Activated naive CD8-positive, alpha-beta T cell treated with anti-CD3 and anti-CD28 coated beads, Interleukin-2, amount 50 U/mL, for 24 hours (primary cell): Measurements from ENCODE around the gene ZNF283.
"Not testable (repeated sequence)": the region's sequence is repeated elsewhere in the genome, so short reads cannot be mapped to it uniquely, and the experiment has no call there.

Source experiments
- ATAC-seq: fragments of 150-1000 bp; cut with Tn5 transposase; one replicate; pipeline ENCODE4 v1.10.0; 2021
- DNase-seq: peaks from one replicate; pipeline ENCODE4 v3.0.0; 2021
- H3K27ac Mint-ChIP-seq: one replicate; pipeline ENCODE4 v1.8.0; 2021; ENCODE audit warnings: mild to moderate bottlenecking, mixed read lengths
- H3K27me3 Mint-ChIP-seq: one replicate; pipeline ENCODE4 v1.8.0; 2021; ENCODE audit warnings: mixed read lengths
- H3K36me3 Mint-ChIP-seq: one replicate; pipeline ENCODE4 v1.8.0; 2021; ENCODE audit warnings: low read depth, mixed read lengths
- H3K4me1 Mint-ChIP-seq: one replicate; pipeline ENCODE4 v1.8.0; 2021; ENCODE audit warnings: mixed read lengths
- H3K4me3 Mint-ChIP-seq: one replicate; pipeline ENCODE4 v1.8.0; 2021; ENCODE audit warnings: mild to moderate bottlenecking, moderate library complexity, mixed read lengths
- H3K9me3 Mint-ChIP-seq: one replicate; pipeline ENCODE4 v1.8.0; 2021; ENCODE audit warnings: mixed read lengths

Gene ZNF283

DNA sequence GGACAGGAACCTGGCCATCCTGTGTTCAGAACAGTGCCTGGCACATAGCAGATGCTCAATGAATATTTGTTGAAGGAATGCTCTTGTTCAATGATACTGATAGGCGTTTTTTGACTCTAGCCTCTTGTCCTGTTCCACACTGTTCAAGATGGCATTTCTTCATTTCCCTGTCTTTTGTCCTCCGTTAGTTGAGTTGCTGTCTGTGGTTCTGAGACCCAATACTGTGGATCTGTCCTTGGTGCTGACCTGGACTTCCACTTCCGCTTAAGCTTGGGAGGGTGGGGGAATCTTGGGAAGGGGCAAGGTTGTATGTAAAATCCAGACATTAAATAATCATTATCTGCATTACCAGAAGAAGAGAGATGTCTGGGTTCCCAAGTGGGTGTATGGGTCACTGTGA, 38.1 kb upstream of the ZNF283 start:
- ATAC-seq = no peak
- Mint-ChIP-seq H3K27me3 (peaks cover 13% of the 10 kb centered on the region), H3K4me1 (peaks cover 12% of the 10 kb centered on the region), H3K27ac (no peak overlapping the region), H3K4me3 (no peak overlapping the region), H3K9me3 (no peaks in the 10 kb centered on the region), H3K36me3 (no peaks in the 10 kb centered on the region)
- no peak for DNase-seq

DNA sequence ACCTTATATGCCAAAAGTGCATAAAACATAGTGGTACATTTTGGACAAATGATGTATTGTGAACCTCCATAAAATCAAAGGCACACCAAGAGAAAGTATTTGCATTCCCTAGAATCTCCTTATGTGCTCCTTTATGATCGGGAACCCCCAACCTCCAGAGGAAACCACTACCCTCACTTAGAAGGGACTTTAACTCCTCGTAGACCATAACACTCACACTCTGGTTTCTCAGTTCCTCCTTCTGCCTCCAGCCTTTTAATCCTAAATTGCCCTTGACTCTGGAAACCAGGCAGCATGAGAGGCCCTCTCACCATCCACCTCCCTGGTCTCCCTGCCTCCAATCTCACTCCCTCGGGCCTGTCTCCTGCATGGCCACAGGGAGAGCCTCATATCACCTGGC, 36.5 kb upstream of the ZNF283 start:
- no peak overlapping the region for H3K4me3 Mint-ChIP-seq
- no peak overlapping the region for H3K27ac Mint-ChIP-seq
- DNase-seq = no peak
- no peak for ATAC-seq
- no peaks in the 10 kb centered on the region for H3K9me3 Mint-ChIP-seq
- H3K36me3 Mint-ChIP-seq = no peaks in the 10 kb centered on the region
- no peaks in the 10 kb centered on the region for H3K4me1 Mint-ChIP-seq
- H3K27me3 Mint-ChIP-seq = peaks cover 15% of the 10 kb centered on the region

DNA sequence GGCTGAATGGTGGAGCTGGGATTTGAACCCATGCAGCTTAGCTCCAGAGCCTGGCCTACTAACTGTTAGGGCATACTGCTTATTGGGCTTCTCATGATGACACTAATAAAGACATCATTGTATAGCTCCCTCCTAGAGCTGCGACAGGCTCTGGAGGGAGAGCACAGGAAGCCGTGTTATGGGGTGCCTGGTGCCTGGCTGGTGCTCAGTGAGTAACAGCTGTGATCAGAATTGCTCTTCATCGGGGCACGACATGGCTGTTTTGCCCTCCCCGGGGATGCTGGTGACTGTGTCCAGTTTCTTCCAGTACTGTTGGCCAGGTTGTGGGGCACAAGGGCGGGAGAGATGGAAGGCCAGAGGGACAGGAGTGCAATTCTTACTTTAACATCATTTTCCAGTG, 30.0 kb upstream of the ZNF283 start:
- H3K27me3 Mint-ChIP-seq = peaks cover 29% of the 10 kb centered on the region
- H3K36me3 Mint-ChIP-seq = no peaks in the 10 kb centered on the region
- peaks cover 6% of the 10 kb centered on the region for H3K4me1 Mint-ChIP-seq
- H3K9me3 Mint-ChIP-seq = peaks cover 3% of the 10 kb centered on the region
- ATAC-seq = no peak
- no peak overlapping the region for H3K27ac Mint-ChIP-seq
- no peak for DNase-seq
- H3K4me3 Mint-ChIP-seq = no peak overlapping the region

DNA sequence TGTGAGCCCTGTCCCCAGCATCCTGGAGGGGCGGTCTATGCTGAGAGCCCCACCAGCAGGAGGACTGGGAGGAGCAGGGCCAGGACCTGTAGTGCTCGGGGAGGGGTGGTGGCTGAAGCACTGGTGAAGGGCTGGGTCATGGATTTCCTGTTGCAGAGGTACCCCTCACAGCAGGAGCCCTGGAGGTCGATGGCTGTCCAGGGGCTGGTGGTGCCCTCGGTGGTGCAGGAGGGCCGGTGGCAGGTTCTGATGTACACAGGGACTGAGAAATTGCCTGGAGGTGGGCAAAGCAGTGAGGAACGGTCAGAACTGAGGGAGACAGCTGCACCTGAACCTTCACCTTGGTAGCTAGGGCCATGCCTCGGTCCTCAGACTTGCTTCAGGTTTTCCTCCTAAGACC, 29.6 kb upstream of the ZNF283 start:
- Mint-ChIP-seq H3K36me3 (no peaks in the 10 kb centered on the region), H3K27ac (no peak overlapping the region), H3K9me3 (peaks cover 3% of the 10 kb centered on the region), H3K27me3 (peaks cover 26% of the 10 kb centered on the region), H3K4me1 (peaks cover 6% of the 10 kb centered on the region), H3K4me3 (peak overlapping the region; percentile 25)
- DNase-seq = no peak
- no peak for ATAC-seq

DNA sequence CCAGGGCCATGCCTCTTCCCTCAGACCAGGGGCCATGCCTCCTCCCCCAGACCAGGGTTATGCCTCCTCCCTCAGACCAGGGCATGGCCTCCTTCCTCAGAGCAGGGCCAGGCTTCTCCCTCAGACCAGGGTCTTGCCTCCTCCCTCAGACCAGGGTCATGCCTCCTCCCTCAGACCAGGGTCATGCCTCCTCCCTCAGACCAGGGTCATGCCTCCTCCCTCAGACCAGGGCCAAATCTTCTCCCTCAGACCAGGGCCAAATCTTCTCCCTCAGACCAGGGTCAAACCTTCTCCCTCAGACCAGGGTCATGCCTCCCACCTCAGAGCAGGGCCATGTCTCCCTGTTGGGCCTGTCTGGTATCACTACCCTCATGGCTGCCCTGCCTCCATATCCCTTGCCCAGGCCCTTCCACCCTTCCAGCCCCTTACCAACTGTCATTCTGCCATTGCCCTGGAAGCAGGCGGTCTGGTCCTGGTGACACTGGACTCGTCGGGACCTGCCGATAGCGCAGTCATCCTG, 29.0 kb upstream of the ZNF283 start:
- no peaks in the 10 kb centered on the region for H3K36me3 Mint-ChIP-seq
- peak overlapping the region; percentile 76 for H3K4me3 Mint-ChIP-seq
- DNase-seq = no peak
- H3K4me1 Mint-ChIP-seq = peaks cover 6% of the 10 kb centered on the region
- H3K9me3 Mint-ChIP-seq = peaks cover 3% of the 10 kb centered on the region
- peak; percentile 3 for ATAC-seq
- no peak overlapping the region for H3K27ac Mint-ChIP-seq
- H3K27me3 Mint-ChIP-seq = peaks cover 26% of the 10 kb centered on the region

DNA sequence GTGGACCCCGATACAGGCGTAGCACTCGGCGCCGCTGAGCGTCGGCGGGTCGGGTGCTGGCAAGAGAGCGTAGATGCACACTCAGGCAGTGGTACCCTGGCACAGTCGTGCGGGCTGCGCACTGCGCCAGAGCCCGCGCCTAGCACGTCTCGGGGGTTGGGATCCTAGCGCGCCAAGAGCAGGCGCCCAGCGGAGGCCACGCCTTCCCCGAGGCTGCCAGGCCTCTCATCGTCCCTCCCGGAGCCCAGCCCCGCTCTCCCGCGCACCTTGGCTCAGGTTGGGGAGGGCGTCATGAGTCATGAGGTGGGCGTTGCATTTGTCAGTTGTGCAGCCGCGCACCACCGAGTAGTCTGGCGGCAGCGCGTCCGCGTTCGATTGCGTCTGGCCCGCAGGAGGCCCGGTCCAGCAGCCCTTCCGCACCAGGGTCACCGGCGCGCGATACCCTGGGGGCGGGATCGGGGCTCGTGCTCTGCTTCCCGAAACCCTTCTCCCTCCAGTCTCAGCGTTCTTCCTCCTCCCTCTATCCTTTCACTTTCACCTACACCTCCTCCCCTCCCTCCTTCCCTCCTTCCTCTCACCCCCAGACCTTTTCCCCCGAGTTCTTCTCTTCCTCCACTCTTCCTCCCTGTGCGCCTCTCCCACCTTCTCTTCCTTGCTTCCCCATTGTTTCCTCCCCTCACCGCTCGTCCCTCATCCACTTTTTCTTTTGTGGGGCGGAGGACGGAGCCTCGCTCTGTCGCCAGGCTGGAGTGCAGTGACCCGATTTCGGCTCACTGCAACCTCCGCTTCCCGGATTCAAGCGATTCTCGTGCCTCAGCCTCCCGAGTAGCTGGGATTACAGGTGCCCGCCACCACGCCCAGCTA, 28.3 kb upstream of the ZNF283 start:
- Mint-ChIP-seq H3K4me3 (peak overlapping the region; percentile 76), H3K27ac (no peak overlapping the region), H3K9me3 (peaks cover 3% of the 10 kb centered on the region), H3K4me1 (peaks cover 6% of the 10 kb centered on the region), H3K27me3 (peaks cover 22% of the 10 kb centered on the region), H3K36me3 (no peaks in the 10 kb centered on the region)
- DNase-seq (peak; percentile 75), ATAC-seq (peak; percentile 86)

DNA sequence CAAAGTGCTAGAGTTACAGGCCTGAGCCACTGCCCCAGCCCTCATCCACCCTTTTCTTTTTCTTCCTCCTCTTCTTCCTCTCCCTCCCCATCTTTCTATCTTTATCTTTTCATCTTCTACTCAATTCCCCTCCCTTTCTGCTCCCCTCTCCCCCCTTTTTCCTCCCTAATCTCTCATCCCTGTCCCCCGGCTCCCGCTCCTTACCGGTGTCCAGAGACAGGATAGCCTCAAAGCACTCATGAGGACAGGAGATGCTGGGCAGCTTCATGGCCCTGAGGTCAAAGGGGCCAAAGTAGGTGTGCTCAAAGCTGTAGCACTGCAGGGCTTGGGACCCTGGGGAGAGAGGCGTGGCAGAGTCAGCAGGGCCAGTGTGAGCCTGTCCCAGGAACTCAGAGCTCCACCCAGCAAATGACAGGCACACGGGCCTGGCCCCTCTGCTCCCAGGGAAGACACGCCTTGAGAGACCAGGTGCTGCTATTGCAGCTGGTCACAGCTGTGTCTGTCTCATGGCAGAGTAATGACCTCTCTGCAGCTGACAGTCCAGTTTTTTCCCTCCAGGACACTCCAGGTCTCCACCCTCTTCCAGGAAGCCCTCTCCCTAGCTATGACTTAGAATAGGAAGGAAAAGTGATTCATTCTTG, 27.5 kb upstream of the ZNF283 start:
- ATAC-seq (no peak), DNase-seq (no peak)
- Mint-ChIP-seq H3K36me3 (no peaks in the 10 kb centered on the region), H3K27ac (no peak overlapping the region), H3K4me1 (peaks cover 6% of the 10 kb centered on the region), H3K4me3 (peak overlapping the region; percentile 76), H3K27me3 (peaks cover 22% of the 10 kb centered on the region), H3K9me3 (peaks cover 3% of the 10 kb centered on the region)

DNA sequence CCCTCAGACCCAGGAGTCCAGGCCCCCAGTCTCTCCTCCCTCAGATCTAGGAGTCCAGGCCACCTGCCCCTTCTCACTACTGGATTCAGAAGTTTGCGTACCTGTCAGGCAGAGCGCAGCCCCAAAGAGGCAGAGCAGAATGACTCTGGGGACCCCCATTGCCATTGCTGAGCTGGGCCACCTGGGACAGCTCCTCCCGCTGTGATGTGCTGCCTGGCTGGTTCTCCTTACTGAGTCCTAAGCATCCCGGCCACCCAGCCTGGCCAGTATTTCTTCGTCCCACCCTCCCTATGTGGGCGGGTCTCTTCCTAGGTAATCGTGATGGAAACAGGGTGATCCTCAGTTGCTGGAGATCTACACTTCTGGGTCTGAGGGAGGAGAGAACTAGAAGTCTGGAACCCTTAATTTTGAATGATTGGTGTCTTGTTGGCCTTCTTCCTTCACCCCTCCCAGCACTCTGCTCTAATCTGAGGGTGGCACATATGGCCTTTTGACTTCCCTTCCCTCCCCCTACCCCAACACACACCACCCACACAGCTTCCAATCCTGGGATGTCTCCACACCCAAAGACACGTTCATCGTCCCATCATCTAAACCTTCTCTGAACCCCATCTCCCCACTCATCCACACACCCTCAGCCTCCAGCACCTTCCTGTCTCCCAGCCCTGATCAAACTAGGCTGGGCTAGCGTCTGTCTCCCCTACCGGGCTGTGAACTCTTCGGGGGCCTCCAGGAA, 24.7 kb upstream of the ZNF283 start, which contains the start of gene LYPD5:
Gene LYPD5, minus strand, starts transcription at position 232 of the 736 bp plus-strand sequence. Its CDS starts 67 bp downstream, at position 165.
- ATAC-seq (no peak), DNase-seq (no peak)
- Mint-ChIP-seq H3K27me3 (peaks cover 14% of the 10 kb centered on the region), H3K4me3 (no peak within 1 kb of the TSS), H3K36me3 (no peaks in the 10 kb centered on the region), H3K9me3 (no peaks in the 10 kb centered on the region), H3K27ac (no peak within 1 kb of the TSS), H3K4me1 (peaks cover 6% of the 10 kb centered on the region)

DNA sequence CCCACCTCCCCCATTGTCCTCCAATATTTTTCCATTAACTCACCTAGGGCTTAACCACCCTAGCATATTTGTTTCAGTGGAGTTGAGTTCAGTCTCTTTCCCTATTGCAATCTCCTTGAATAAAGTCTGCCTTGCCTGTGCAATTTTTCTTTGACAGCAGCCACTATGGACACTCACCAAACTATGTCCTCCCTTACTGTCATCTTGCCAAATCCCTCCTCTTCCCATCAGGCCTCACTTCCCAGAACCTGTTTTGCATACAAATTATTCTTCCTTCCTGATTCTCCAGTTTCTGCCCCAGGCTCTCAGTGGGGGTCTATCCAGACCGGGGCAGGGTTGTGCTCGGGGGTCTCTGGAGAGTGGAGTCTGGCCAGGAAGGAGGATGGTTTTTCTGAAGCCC, 22.7 kb upstream of the ZNF283 start:
- Mint-ChIP-seq H3K27me3 (peaks cover 9% of the 10 kb centered on the region), H3K4me3 (no peak overlapping the region), H3K27ac (no peak overlapping the region), H3K4me1 (no peaks in the 10 kb centered on the region), H3K36me3 (no peaks in the 10 kb centered on the region), H3K9me3 (no peaks in the 10 kb centered on the region)
- ATAC-seq = no peak
- DNase-seq = no peak

DNA sequence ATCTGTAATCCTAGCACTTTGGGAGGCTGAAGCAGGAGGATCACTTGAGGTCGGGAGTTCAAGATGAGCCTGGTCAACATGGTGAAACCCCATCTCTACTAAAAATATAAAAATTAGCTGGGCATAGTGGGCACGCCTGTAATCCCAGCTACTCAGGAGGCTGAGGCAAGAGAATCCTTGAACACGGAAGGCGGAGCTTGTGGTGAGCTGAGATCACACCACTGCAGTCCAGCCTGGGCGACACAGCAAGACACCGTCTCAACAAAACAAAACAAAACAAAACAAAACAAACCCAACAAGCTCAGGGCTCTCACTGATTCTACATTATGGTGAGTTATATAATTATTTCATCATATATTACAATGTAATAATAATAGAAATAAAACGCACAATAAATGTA, 20.7 kb upstream of the ZNF283 start:
- not testable (repeated sequence) for DNase-seq, H3K36me3 Mint-ChIP-seq, ATAC-seq, H3K4me3 Mint-ChIP-seq, H3K9me3 Mint-ChIP-seq, H3K27ac Mint-ChIP-seq, H3K4me1 Mint-ChIP-seq
- peaks cover 13% of the 10 kb centered on the region for H3K27me3 Mint-ChIP-seq

DNA sequence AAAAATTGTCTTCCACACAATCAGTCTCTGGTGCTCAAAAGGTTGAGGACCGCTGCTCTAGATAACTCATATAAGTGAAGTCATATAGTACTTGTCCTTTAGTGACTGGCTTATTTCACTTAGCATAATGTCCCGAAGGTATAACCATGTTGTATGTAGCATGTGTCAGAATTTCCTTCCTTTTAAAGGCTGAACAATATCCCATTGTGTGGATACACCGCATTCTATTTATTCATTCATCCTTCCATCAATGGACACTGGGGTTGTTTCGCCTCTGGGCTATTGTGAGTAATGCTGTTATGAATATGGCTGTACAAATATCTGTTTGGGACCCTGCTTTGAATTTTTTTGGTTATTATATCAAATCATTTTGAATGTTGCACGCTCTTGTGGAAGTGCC, 20.3 kb upstream of the ZNF283 start:
- Mint-ChIP-seq H3K4me1 (no peaks in the 10 kb centered on the region), H3K36me3 (no peaks in the 10 kb centered on the region), H3K27ac (no peak overlapping the region), H3K27me3 (peaks cover 13% of the 10 kb centered on the region), H3K9me3 (no peaks in the 10 kb centered on the region), H3K4me3 (no peak overlapping the region)
- ATAC-seq (no peak), DNase-seq (no peak)

DNA sequence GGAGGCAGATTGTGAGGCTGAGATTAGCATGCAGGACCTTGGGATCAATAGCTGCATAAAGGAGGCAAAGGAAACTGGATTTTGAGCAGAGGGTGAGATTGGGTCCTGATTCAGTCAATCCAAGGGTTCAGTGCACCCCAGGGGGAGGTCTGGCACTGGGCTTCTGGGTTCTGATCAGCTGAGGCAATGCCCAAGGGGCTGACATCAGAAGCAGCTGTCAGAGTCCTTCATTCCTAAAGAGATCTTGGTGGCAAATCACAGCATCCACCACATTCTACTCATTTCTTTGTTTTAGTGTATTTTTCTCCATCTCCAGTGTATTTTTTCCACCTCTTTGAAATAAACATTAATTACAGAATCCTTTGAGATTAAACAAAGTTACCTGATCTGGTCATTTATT, 19.5 kb upstream of the ZNF283 start:
- Mint-ChIP-seq H3K9me3 (no peaks in the 10 kb centered on the region), H3K4me3 (no peak overlapping the region), H3K27me3 (peaks cover 13% of the 10 kb centered on the region), H3K36me3 (no peaks in the 10 kb centered on the region), H3K4me1 (no peaks in the 10 kb centered on the region), H3K27ac (no peak overlapping the region)
- no peak for DNase-seq
- no peak for ATAC-seq

DNA sequence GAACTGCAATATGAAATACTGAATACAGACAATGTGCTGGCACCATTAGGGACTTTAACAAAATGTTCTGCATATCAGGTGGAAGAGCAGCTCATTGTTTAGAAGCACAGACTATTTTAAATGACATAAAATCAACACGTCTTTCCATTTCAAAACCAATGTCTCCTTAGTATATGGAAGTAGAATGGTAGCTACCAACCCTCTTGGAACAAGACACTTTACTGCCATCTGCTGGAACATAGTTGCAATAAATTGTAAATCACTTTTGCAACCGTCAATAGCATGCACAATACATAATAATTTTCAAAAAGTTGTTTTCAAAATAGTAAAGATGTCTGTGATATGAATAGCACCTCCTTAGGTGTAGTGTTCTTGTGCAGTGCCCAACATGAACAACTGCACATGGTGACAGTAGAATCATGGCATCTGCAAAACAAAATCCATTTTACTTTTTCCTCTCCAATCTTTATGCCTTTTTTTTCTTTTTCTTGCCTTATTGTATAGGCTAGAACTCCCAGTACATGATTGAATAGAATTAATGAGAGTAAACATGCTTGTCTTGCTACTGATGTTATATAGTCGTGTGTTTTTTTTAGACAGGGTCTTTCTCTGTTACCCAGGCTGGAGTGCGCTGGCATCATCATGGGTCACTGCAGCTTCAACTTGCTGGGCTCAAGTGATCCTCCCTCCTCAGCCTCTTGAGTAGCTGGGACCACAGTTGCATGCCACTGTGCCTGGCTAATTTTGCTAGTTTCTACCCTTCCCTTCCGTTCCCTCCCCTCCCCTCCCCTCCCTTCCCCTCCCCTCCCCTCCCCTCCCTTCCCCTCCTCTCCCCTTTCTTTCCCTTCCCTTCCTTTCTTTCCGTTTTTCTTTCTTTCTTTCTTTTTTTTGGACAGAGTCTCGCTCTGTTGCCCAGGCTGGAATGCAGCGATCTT, 17.1 kb upstream of the ZNF283 start:
- peaks cover 17% of the 10 kb centered on the region for H3K27me3 Mint-ChIP-seq
- peak; percentile 40 for ATAC-seq
- DNase-seq = no peak

DNA sequence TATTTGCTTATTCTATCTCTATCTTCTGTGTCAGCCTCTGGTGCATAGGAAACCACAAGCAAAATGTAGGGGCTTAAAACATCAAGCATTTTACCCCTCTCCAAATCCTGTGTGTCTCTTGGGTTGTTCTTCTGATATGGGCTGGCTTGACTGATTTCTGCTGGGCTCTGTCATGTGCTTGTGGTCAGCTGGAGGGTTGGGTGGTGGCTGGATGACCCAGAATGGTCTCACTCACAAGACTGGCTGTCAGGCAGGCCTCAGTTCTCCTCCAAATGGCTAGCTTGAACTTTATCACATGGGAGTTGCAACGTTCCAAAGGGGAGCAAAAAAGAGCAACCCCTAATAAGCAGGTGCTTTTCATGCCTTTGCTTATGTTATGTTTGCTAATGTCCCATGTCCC, 15.3 kb upstream of the ZNF283 start:
- DNase-seq = no peak
- Mint-ChIP-seq H3K9me3 (no peaks in the 10 kb centered on the region), H3K27me3 (peaks cover 14% of the 10 kb centered on the region), H3K27ac (no peak overlapping the region), H3K4me3 (no peak overlapping the region), H3K4me1 (no peaks in the 10 kb centered on the region), H3K36me3 (no peaks in the 10 kb centered on the region)
- no peak for ATAC-seq

More for the DNA sequence above, 17.1 kb upstream of the ZNF283 start:
- no peak overlapping the region for H3K27ac Mint-ChIP-seq
- H3K4me1 Mint-ChIP-seq = no peaks in the 10 kb centered on the region
- H3K36me3 Mint-ChIP-seq = no peaks in the 10 kb centered on the region
- H3K4me3 Mint-ChIP-seq = no peak overlapping the region
- H3K9me3 Mint-ChIP-seq = no peaks in the 10 kb centered on the region
